Chondrocyte (in vitro differentiated cells): ENCODE results near the gene ATP5IF1. TPM values are rescaled to one million over a fixed set of nuclear protein-coding genes. Genes with fewer than 3 reads are reported as not detected.

ENCODE experiments used
- DNase-seq: peaks from one replicate; pipeline ENCODE4 v3.0.0; 2021; ENCODE audit warnings: mixed read lengths, low spot score
- H3K27ac Mint-ChIP-seq: one replicate; pipeline ENCODE4 v1.8.0; 2021; ENCODE audit warnings: mild to moderate bottlenecking, moderate library complexity, mixed read lengths; ENCODE audit not compliant: unreplicated experiment
- H3K27me3 Mint-ChIP-seq: 2 replicates; pipeline ENCODE4 v1.8.0; 2021; ENCODE audit warnings: low read depth, mixed read lengths
- H3K36me3 Mint-ChIP-seq: 2 replicates; pipeline ENCODE4 v1.8.0; 2021; ENCODE audit warnings: low read depth, mixed read lengths
- H3K4me1 Mint-ChIP-seq: 2 replicates; pipeline ENCODE4 v1.8.0; 2021; ENCODE audit warnings: low read depth, mild to moderate bottlenecking, mixed read lengths
- H3K4me3 Mint-ChIP-seq: one replicate; pipeline ENCODE4 v1.8.0; 2021; ENCODE audit warnings: mild to moderate bottlenecking, moderate library complexity, mixed read lengths; ENCODE audit not compliant: unreplicated experiment
- H3K9me3 Mint-ChIP-seq: 2 replicates; pipeline ENCODE4 v1.8.0; 2021; ENCODE audit warnings: low read depth, mixed read lengths
- CTCF ChIP-seq: fragments of 200-600 bp; sonication (generic); IDR thresholded peaks from 2 replicates; pipeline ENCODE4 v1.5.0; 2021; ENCODE audit warnings: antibody characterized with exemption, mild to moderate bottlenecking, moderate library complexity
- total RNA-seq: library from RNA; stranded (reverse); gene quantifications from 3 replicates; pipeline ENCODE4 v1.2.1, GENCODE V29; 2021

ATP5IF1 gene
- total RNA-seq, 1 donor from 2014 or later = 125 TPM

GRCh38 chr1:28279721-28280120, 43.8 kb downstream of the ATP5IF1 start:
- Mint-ChIP-seq H3K36me3 (peaks cover 46% of the 10 kb centered on the region), H3K27ac (no peak overlapping the region), H3K9me3 (no peaks in the 10 kb centered on the region), H3K4me3 (no peak overlapping the region), H3K4me1 (no peaks in the 10 kb centered on the region), H3K27me3 (no peaks in the 10 kb centered on the region)
- DNase-seq = no peak
- no peak for TF ChIP-seq CTCF

- TF ChIP-seq CTCF = no peak
- no peak overlapping the region for H3K4me3 Mint-ChIP-seq
- H3K36me3 Mint-ChIP-seq = peaks cover 40% of the 10 kb centered on the region
- no peak for DNase-seq
- H3K27me3 Mint-ChIP-seq = no peaks in the 10 kb centered on the region
- no peaks in the 10 kb centered on the region for H3K4me1 Mint-ChIP-seq
- no peaks in the 10 kb centered on the region for H3K9me3 Mint-ChIP-seq
- H3K27ac Mint-ChIP-seq = peak overlapping the region; percentile 22
Measured at GRCh38 chr1:28280501-28280900, 44.6 kb downstream of the ATP5IF1 start.

GRCh38 chr1:28280977-28281381, 45.1 kb downstream of the ATP5IF1 start:
- no peak overlapping the region for H3K4me3 Mint-ChIP-seq
- peaks cover 40% of the 10 kb centered on the region for H3K36me3 Mint-ChIP-seq
- DNase-seq = no peak
- H3K27ac Mint-ChIP-seq = peak overlapping the region; percentile 22
- H3K27me3 Mint-ChIP-seq = no peaks in the 10 kb centered on the region
- no peaks in the 10 kb centered on the region for H3K4me1 Mint-ChIP-seq
- TF ChIP-seq CTCF = no peak
- H3K9me3 Mint-ChIP-seq = no peaks in the 10 kb centered on the region

GRCh38 chr1:28281608-28282425, 45.9 kb downstream of the ATP5IF1 start:
- H3K4me1 Mint-ChIP-seq = no peaks in the 10 kb centered on the region
- no peak overlapping the region for H3K27ac Mint-ChIP-seq
- DNase-seq = no peak
- no peak overlapping the region for H3K4me3 Mint-ChIP-seq
- H3K36me3 Mint-ChIP-seq = peaks cover 40% of the 10 kb centered on the region
- no peak for TF ChIP-seq CTCF
- H3K9me3 Mint-ChIP-seq = no peaks in the 10 kb centered on the region
- no peaks in the 10 kb centered on the region for H3K27me3 Mint-ChIP-seq

- no peak overlapping the region for H3K27ac Mint-ChIP-seq
- no peak for TF ChIP-seq CTCF
- no peak for DNase-seq
- H3K9me3 Mint-ChIP-seq = no peaks in the 10 kb centered on the region
- peaks cover 36% of the 10 kb centered on the region for H3K36me3 Mint-ChIP-seq
- peaks cover 7% of the 10 kb centered on the region for H3K4me1 Mint-ChIP-seq
- H3K4me3 Mint-ChIP-seq = no peak overlapping the region
- H3K27me3 Mint-ChIP-seq = no peaks in the 10 kb centered on the region
Measured at GRCh38 chr1:28282426-28283407, 46.8 kb downstream of the ATP5IF1 start.
